Pancreas (tissue), 10 donors: ENCODE results near the gene WNT8A. TPM values are rescaled to one million over a fixed set of nuclear protein-coding genes. Genes with fewer than 3 reads are reported as not detected.

Source experiments
- ATAC-seq, 4 donors: fragments of 200-7000 bp; cut with Tn5 transposase; one replicate each; pipeline versions ENCODE4 v1.8.0 to v1.9.1; 2020; ENCODE audit warnings: mild to moderate bottlenecking in 4 of 4, moderate library complexity in 4 of 4
- DNase-seq, 6 donors: peaks; one replicate each; pipeline ENCODE4 v3.0.0-alpha.2; 2020
- FAIRE-seq: peaks from 2 replicates; lab custom pipeline; 2012; peaks lifted over from hg19 to GRCh38; lab: Jason Lieb, UNC
- H3K27ac ChIP-seq, 4 donors: fragments of 200-600 bp; sonication (generic); 1 replicate in 3 of 4; 2 replicates in 1 of 4; pipeline versions ENCODE4 v1.5.0 to v1.8.0; 2020
- H3K27me3 ChIP-seq, 4 donors: fragments of 200-600 bp; one replicate each; pipeline ENCODE4 v1.8.0; 2021
- H3K36me3 ChIP-seq, 3 donors: fragments of 200-600 bp; sonication (generic) in 1 of 3; one replicate each; pipeline versions ENCODE4 v1.5.0 to v1.8.0; 2020 to 2021
- H3K4me1 ChIP-seq, 3 donors: fragments of 200-600 bp; one replicate each; pipeline ENCODE4 v1.8.0; 2021
- H3K4me3 ChIP-seq, 4 donors: fragments of 200-600 bp; sonication (generic) in 2 of 4; one replicate each; pipeline versions ENCODE4 v1.5.0 to v1.8.0; 2020 to 2021
- H3K9me3 ChIP-seq, 4 donors: fragments of 200-600 bp; one replicate each; pipeline ENCODE4 v1.8.0; 2021
- WGBS, 2 donors: extraction: QIAGEN DNeasy Blood & Tissue Kit; methylation state at CpG; one replicate each; pipeline ENCODE4 v1.1.7; 2013; 5-methylcytosine and 5-hydroxymethylcytosine counted together
- intact Hi-C, 3 donors: fragments of 100-400 bp; cut with DNase I; formaldehyde crosslinking; loops; one replicate each; pipeline versions ENCODE4 v1.11.1 to v1.14.2; 2022
- polyA plus RNA-seq, 2 donors: library from polyadenylated mRNA; stranded (reverse); fragments of 200-250 nt; gene quantifications; one replicate each; pipeline ENCODE4 v1.2.3, GENCODE V29; 2013
- total RNA-seq, 6 donors: library from RNA; stranded (reverse); fragmentation: NEBNext Ultra II Directional in 4 of 6; extraction: Animal tissue kit (Norgen Biotek cat#: 25700) in 4 of 6; gene quantifications; one replicate each; pipeline versions ENCODE4 v1.2.1 to v1.2.4, GENCODE V29; 2021 to 2023
- TF ChIP-seq, protein P1 (sequence below), 4 donors: fragments of 200-600 bp; sonication (generic) in 3 of 4; IDR thresholded peaks; one replicate each; pipeline versions ENCODE4 v1.5.0 to v1.8.0; 2021; ENCODE audit warnings: antibody characterized with exemption in 4 of 4
- donor health status: healthy with polysubstance abuse.
- donor health status: DM: no; HTN: no; CAD: no; lungs with moderate emphysema.
- donor health status: DM: no; HTN: no; CAD: no.
- donor health status: control.
- donor health status: control.
- donor health status: Bipolar disorder and iron deficiency.
- donor health status: DM: yes; HTN: yes; CAD: no.
- donor health status: DM: no; HTN: no; CAD: no.
- donor health status: DM: no; HTN: no; CAD: no.
- donor health status: DM: yes; HTN: yes; CAD: no.

WNT8A gene
- total and polyA plus RNA-seq, 8 donors: not detected

DNA sequence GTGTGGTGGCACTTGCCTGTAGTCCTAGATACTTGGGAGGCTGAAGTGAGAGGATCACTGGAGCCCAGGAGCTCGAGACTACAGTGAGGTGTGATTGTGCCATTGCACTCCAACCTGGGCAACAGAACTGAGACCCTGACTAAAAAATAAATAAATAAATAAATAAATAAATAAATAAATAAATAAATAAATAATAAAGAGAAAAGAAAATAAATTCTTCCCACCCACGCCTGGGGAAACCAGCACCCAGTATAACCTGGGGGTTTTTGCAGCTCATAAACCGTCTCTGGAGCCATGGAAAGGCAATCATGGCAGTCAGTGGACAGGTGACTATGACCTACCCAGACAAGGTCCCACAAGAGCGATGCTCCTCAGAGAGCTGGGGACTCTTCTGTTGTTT, 7.9 kb downstream of the WNT8A start:
- H3K27me3 ChIP-seq: no peaks in the 10 kb centered on the region
- H3K36me3 ChIP-seq: no peaks in the 10 kb centered on the region
- WGBS, 2 donors: 78 to 79% methylated on average over 4 of the region's 4 CpGs
- intact Hi-C loops: no loop called here
- ATAC-seq (no peak), DNase-seq (no peak), FAIRE-seq (no peak)
- H3K27ac ChIP-seq: no peak overlapping the region
- no peaks in the 10 kb centered on the region for H3K9me3 ChIP-seq
- H3K4me3 ChIP-seq: no peak overlapping the region
- TF ChIP-seq, protein P1, sequence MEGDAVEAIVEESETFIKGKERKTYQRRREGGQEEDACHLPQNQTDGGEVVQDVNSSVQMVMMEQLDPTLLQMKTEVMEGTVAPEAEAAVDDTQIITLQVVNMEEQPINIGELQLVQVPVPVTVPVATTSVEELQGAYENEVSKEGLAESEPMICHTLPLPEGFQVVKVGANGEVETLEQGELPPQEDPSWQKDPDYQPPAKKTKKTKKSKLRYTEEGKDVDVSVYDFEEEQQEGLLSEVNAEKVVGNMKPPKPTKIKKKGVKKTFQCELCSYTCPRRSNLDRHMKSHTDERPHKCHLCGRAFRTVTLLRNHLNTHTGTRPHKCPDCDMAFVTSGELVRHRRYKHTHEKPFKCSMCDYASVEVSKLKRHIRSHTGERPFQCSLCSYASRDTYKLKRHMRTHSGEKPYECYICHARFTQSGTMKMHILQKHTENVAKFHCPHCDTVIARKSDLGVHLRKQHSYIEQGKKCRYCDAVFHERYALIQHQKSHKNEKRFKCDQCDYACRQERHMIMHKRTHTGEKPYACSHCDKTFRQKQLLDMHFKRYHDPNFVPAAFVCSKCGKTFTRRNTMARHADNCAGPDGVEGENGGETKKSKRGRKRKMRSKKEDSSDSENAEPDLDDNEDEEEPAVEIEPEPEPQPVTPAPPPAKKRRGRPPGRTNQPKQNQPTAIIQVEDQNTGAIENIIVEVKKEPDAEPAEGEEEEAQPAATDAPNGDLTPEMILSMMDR (IDR thresholded peaks at IDR 0.05): no peak
- no peaks in the 10 kb centered on the region for H3K4me1 ChIP-seq

GRCh38 chr5:138092301-138092700, 8.5 kb downstream of the WNT8A start:
- TF ChIP-seq, protein P1 (IDR thresholded peaks at IDR 0.05): no peak
- WGBS, 2 donors: 63 to 72% methylated on average over 1 of the region's 1 CpG

DNA sequence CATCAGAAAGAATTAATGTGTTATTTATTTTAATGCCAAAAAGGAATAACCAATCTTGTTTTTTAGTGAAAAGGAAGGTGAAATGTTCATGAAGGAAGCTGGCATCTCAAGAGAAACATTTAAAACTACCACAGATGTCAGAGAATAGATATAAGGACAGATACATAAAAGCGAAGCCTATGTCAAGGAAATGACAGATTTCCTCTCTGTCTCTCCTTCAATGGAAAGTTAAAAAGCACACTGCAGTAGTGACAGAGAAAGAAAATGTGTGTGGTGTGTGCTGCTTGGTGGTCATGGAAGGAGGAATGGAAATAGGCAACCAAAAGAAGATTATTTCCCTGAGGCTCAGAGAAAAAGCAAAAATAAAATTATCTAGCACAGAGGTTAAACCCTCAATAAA, 9.2 kb downstream of the WNT8A start:
- intact Hi-C loops: no loop called here
- no peak overlapping the region for H3K4me3 ChIP-seq
- WGBS, 2 donors: 53 to 55% methylated on average over 1 of the region's 1 CpG
- H3K27me3 ChIP-seq: no peaks in the 10 kb centered on the region
- TF ChIP-seq, protein P1 (IDR thresholded peaks at IDR 0.05): no peak
- H3K27ac ChIP-seq: no peak overlapping the region
- no peaks in the 10 kb centered on the region for H3K4me1 ChIP-seq
- DNase-seq: no peak
- no peaks in the 10 kb centered on the region for H3K36me3 ChIP-seq
- no peaks in the 10 kb centered on the region for H3K9me3 ChIP-seq
- ATAC-seq: no peak
- no peak for FAIRE-seq

More at GRCh38 chr5:138092301-138092700, 8.5 kb downstream of the WNT8A start:
- ATAC-seq (no peak), FAIRE-seq (no peak), DNase-seq (no peak)
- no peak overlapping the region for H3K4me3 ChIP-seq
- intact Hi-C loops: no loop called here
- H3K27ac ChIP-seq: no peak overlapping the region
- H3K36me3 ChIP-seq: no peaks in the 10 kb centered on the region
- no peaks in the 10 kb centered on the region for H3K9me3 ChIP-seq
- H3K4me1 ChIP-seq: no peaks in the 10 kb centered on the region
- H3K27me3 ChIP-seq: no peaks in the 10 kb centered on the region

- no peak for FAIRE-seq
- no peaks in the 10 kb centered on the region for H3K36me3 ChIP-seq
- H3K27ac ChIP-seq: no peak overlapping the region
- no peaks in the 10 kb centered on the region for H3K4me1 ChIP-seq
- WGBS, 2 donors: 45 to 48% methylated on average over 4 of the region's 4 CpGs
- no peaks in the 10 kb centered on the region for H3K9me3 ChIP-seq
- no peak for ATAC-seq
- intact Hi-C loops: no loop called here
- TF ChIP-seq, protein P1 (IDR thresholded peaks at IDR 0.05): no peak
- no peaks in the 10 kb centered on the region for H3K27me3 ChIP-seq
- no peak overlapping the region for H3K4me3 ChIP-seq
- no peak for DNase-seq
Measured at GRCh38 chr5:138095100-138095907, 11.5 kb downstream of the WNT8A start.

DNA sequence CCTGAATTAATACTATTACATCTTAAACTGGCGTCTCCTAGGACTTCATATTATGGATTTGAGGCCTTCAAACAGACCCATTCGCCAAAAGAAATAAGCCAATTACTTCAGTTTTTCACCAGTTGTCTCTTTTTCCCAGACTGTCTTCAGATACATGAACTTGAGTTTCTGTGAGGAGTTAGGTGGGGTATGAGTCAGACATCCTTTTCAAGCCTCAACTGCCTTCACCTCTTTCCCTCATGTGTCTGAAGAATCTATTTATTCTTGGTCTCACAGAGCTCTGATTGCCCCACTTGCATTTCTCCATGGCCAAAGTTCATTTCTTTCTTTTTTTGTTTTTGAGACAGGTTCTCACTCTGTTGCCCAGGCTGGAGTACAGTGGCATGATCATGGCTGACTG, 12.5 kb downstream of the WNT8A start:
- Histone ChIP-seq H3K4me1 (no peaks in the 10 kb centered on the region), H3K27me3 (no peaks in the 10 kb centered on the region), H3K36me3 (no peaks in the 10 kb centered on the region), H3K9me3 (no peaks in the 10 kb centered on the region), H3K27ac (no peak overlapping the region), H3K4me3 (no peak overlapping the region)
- WGBS, 2 donors: 85 to 86% methylated on average over 2 of the region's 2 CpGs
- intact Hi-C loops: no loop called here
- FAIRE-seq: no peak
- ATAC-seq: no peak
- TF ChIP-seq, protein P1 (IDR thresholded peaks at IDR 0.05): no peak
- DNase-seq: no peak
